A549 (cell line): ENCODE results near the gene PASK.

Experiments
- EP300 ChIP-seq, 2 experiments: fragments of >200 bp; sonication (Bioruptor Twin); formaldehyde crosslinking; IDR thresholded peaks; 2 replicates in 1 of 2; 3 replicates in 1 of 2; pipeline ENCODE4 v1.6.1; 2016 to 2017
- FOSL2 ChIP-seq, 2 experiments: fragments of 450-650 bp in 1 of 2; fragments of >200 bp in 1 of 2; sonication (Bioruptor Twin) in 1 of 2; formaldehyde crosslinking; IDR thresholded peaks; 2 replicates each; pipeline versions ENCODE4 v1.5.0 to v1.6.1; 2016 to 2020; ENCODE audit warnings: mild to moderate bottlenecking in 1 of 2, moderate library complexity in 1 of 2
- MAFK ChIP-seq: fragments of 450-650 bp; IDR thresholded peaks from 2 replicates; pipeline ENCODE4 v1.6.1; 2014; ENCODE audit not compliant: partially characterized antibody
- POLR2A ChIP-seq: IDR thresholded peaks from 2 replicates; pipeline ENCODE4 v1.6.1; 2012; ENCODE audit warnings: mild to moderate bottlenecking, low read length
- RAD21 ChIP-seq, 2 experiments: fragments of >200 bp in 1 of 2; sonication (Bioruptor Twin) in 1 of 2; formaldehyde crosslinking in 1 of 2; IDR thresholded peaks in 1 of 2; conservative IDR thresholded peaks in 1 of 2; 2 replicates in 1 of 2; 3 replicates in 1 of 2; pipeline ENCODE4 v1.6.1; 2012 to 2018; ENCODE audit warnings: inconsistent platforms in 1 of 2
- SMC3 ChIP-seq: fragments of >200 bp; sonication (Bioruptor Twin); formaldehyde crosslinking; IDR thresholded peaks from 3 replicates; pipeline ENCODE4 v1.6.1; 2018; ENCODE audit warnings: inconsistent platforms
- TF ChIP-seq, protein P1 (sequence below): fragments of >200 bp; sonication (Bioruptor Twin); formaldehyde crosslinking; IDR thresholded peaks from 3 replicates; pipeline ENCODE4 v1.5.1; 2016

DNA sequence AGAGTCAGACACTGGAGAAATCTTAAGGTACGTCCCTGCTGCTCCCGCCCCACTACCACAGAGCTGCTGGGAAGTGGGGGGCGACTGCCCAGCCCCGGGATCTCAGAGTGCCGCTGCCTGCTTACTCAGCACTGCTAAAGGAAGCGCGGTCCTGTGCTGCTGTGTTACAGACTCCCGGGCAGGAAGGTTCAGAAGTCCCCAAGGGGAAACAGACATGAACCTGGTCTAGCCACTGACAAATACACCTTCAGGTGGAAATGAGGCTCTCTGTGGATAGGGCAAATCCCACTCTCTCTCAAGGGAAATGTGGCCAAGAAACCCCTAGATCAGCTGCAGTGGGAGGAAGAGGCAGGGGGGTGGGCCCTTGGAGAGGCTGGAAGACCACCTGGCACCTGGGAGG is 60.9 kb downstream of the PASK start:
- TF ChIP-seq SMC3 = no peak
- TF ChIP-seq EP300 (IDR thresholded peaks at IDR 0.05) = no peak
- TF ChIP-seq, protein P1, sequence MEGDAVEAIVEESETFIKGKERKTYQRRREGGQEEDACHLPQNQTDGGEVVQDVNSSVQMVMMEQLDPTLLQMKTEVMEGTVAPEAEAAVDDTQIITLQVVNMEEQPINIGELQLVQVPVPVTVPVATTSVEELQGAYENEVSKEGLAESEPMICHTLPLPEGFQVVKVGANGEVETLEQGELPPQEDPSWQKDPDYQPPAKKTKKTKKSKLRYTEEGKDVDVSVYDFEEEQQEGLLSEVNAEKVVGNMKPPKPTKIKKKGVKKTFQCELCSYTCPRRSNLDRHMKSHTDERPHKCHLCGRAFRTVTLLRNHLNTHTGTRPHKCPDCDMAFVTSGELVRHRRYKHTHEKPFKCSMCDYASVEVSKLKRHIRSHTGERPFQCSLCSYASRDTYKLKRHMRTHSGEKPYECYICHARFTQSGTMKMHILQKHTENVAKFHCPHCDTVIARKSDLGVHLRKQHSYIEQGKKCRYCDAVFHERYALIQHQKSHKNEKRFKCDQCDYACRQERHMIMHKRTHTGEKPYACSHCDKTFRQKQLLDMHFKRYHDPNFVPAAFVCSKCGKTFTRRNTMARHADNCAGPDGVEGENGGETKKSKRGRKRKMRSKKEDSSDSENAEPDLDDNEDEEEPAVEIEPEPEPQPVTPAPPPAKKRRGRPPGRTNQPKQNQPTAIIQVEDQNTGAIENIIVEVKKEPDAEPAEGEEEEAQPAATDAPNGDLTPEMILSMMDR = no peak
- no peak for TF ChIP-seq POLR2A
- no peak for TF ChIP-seq FOSL2 (IDR thresholded peaks at IDR 0.05)
- TF ChIP-seq FOSL2 (CRISPR knock-in tag; IDR thresholded peaks at IDR 0.05) = no peak
- no peak for TF ChIP-seq MAFK
- TF ChIP-seq RAD21 (conservative IDR thresholded peaks at IDR 0.05 in 1 of 2, IDR thresholded peaks at IDR 0.05 in 1 of 2) = no peak
